Transverse colon (tissue), 4 donors: Measurements from ENCODE around the gene CES2. TPM values are rescaled to one million over a fixed set of nuclear protein-coding genes. Genes with fewer than 3 reads are reported as not detected.

ENCODE experiments used
- DNase-seq: peaks from one replicate; pipeline ENCODE4 v3.0.0-alpha.2; 2019
- H3K27ac ChIP-seq, 4 donors: fragments of 200-600 bp; sonication (generic); 2 replicates each; pipeline ENCODE4 v1.5.1; 2016 to 2018; ENCODE audit warnings: inconsistent platforms in 4 of 4
- H3K27me3 ChIP-seq: fragments of 200-600 bp; sonication (generic); 2 replicates; pipeline ENCODE4 v1.5.1; 2017; ENCODE audit warnings: inconsistent platforms
- H3K36me3 ChIP-seq, 4 donors: fragments of 200-600 bp; sonication (generic); 2 replicates each; pipeline ENCODE4 v1.5.1; 2017 to 2019; ENCODE audit warnings: inconsistent platforms in 4 of 4
- H3K4me1 ChIP-seq, 4 donors: fragments of 200-600 bp; sonication (generic); 2 replicates each; pipeline ENCODE4 v1.5.1; 2017 to 2020; ENCODE audit warnings: inconsistent platforms in 4 of 4
- H3K4me3 ChIP-seq, 4 donors: fragments of 200-600 bp; sonication (generic); 1 replicate in 1 of 4; 2 replicates in 3 of 4; pipeline versions ENCODE4 v1.5.1 to v1.6.1; 2017 to 2019; ENCODE audit warnings: inconsistent platforms in 4 of 4
- H3K9me3 ChIP-seq, 2 donors: fragments of 200-600 bp; sonication (generic); 2 replicates each; pipeline ENCODE4 v1.5.1; 2017 to 2019; ENCODE audit warnings: inconsistent platforms in 2 of 2
- CTCF ChIP-seq, 5 experiments: fragments of 200-600 bp in 3 of 5; fragments of 450-650 bp in 2 of 5; sonication (generic) in 3 of 5; IDR thresholded peaks; 1 replicate in 2 of 5; 2 replicates in 3 of 5; pipeline ENCODE4 v1.5.1; 2016 to 2017; ENCODE audit warnings: antibody characterized with exemption in 5 of 5, inconsistent platforms in 3 of 5, mild to moderate bottlenecking in 2 of 5, moderate library complexity in 1 of 5
- EP300 ChIP-seq: sonication (generic); formaldehyde crosslinking; IDR thresholded peaks from one replicate; pipeline ENCODE4 v1.6.1; 2017; ENCODE audit warnings: antibody characterized with exemption, low read depth
- POLR2A ChIP-seq: fragments of 450-650 bp; IDR thresholded peaks from one replicate; pipeline ENCODE4 v1.6.1; 2016; ENCODE audit warnings: antibody characterized with exemption, mild to moderate bottlenecking, moderate library complexity
- POLR2AphosphoS5 ChIP-seq, 3 donors: sonication (generic); formaldehyde crosslinking; IDR thresholded peaks; one replicate each; pipeline ENCODE4 v1.6.1; 2016; ENCODE audit warnings: antibody characterized with exemption in 3 of 3
- WGBS, 2 donors: methylation state at CpG; one replicate each; pipeline ENCODE4 v1.1.5; 2018; ENCODE audit warnings: low coverage in 1 of 2; 5-methylcytosine and 5-hydroxymethylcytosine counted together
- in situ Hi-C, 4 donors: fragments of 200-750 bp; cut with MboI; loops; one replicate each; pipeline versions ENCODE4 v1.15.0 to v1.15.1; 2017; ENCODE audit warnings: low sequenced_read_pairs in 3 of 4, low pct_ligation_motif_present in 1 of 4, low pct_unique_long_range_greater_than_20kb in 1 of 4
- intact Hi-C: fragments of 100-400 bp; cut with DNase I; formaldehyde crosslinking; loops from one replicate; pipeline ENCODE4 v1.15.1; 2023; ENCODE audit warnings: low total_unique reads
- total RNA-seq, 4 donors: library from RNA; depleted of rRNA; stranded (reverse); fragments of >200 nt; gene quantifications; one replicate each; pipeline ENCODE4 v1.1.0, GENCODE V29; 2016

Gene CES2
- total RNA-seq, 4 donors from 2014 or later, result 462 to 1,338 (median 921) TPM

- in situ Hi-C loops (no loop called here), intact Hi-C loops (no loop called here)
- Histone ChIP-seq H3K36me3 (no peaks in the 10 kb centered on the region), H3K4me1 (peaks cover 39 to 74% (median 51%) of the 10 kb centered on the region in 4 donors), H3K4me3 (no peak overlapping the region), H3K27me3 (no peaks in the 10 kb centered on the region), H3K9me3 (no peaks in the 10 kb centered on the region), H3K27ac (peak overlapping the region; percentile 75 to 83 (median 82))
- TF ChIP-seq EP300, result no peak
- no peak for TF ChIP-seq CTCF (IDR thresholded peaks at IDR 0.05)
- TF ChIP-seq POLR2AphosphoS5 (IDR thresholded peaks at IDR 0.05), result no peak
- TF ChIP-seq POLR2A, result no peak
- no peak for DNase-seq
- WGBS, 2 donors, result 71% methylated on average over 14 of the region's 14 CpGs; no CpG with 5 or more reads in 1 of the 2 donors
These were observed 32.4 kb upstream of the CES2 start for GRCh38 chr16:66902648-66903543.

GRCh38 chr16:66903544-66904427, 31.5 kb upstream of the CES2 start:
- 75% methylated on average over 11 of the region's 11 CpGs; no CpG with 5 or more reads in 1 of the 2 donors for WGBS, 2 donors
- H3K9me3 ChIP-seq, result no peaks in the 10 kb centered on the region
- H3K4me3 ChIP-seq, result no peak overlapping the region
- no peak for DNase-seq
- no peak for TF ChIP-seq POLR2AphosphoS5 (IDR thresholded peaks at IDR 0.05)
- TF ChIP-seq EP300, result no peak
- no peak for TF ChIP-seq CTCF (IDR thresholded peaks at IDR 0.05)
- no peak for TF ChIP-seq POLR2A
- in situ Hi-C loops, result no loop called here
- no peaks in the 10 kb centered on the region for H3K27me3 ChIP-seq
- intact Hi-C loops, result no loop called here
- H3K36me3 ChIP-seq, result no peaks in the 10 kb centered on the region
- peak overlapping the region; percentile 73 to 83 (median 79) for H3K27ac ChIP-seq
- H3K4me1 ChIP-seq, result peaks cover 39 to 66% (median 47%) of the 10 kb centered on the region in 4 donors

GRCh38 chr16:66904428-66904845, 30.9 kb upstream of the CES2 start:
- in situ Hi-C loops, result no loop called here
- no peak for DNase-seq

More at GRCh38 chr16:66904428-66904845, 30.9 kb upstream of the CES2 start:
- H3K4me1 ChIP-seq, result peaks cover 37 to 61% (median 43%) of the 10 kb centered on the region in 4 donors
- no peaks in the 10 kb centered on the region for H3K9me3 ChIP-seq
- H3K27ac ChIP-seq, result peak overlapping the region; percentile 73 to 83 (median 79)
- WGBS, 2 donors, result 88% methylated on average over 13 of the region's 13 CpGs; no CpG with 5 or more reads in 1 of the 2 donors
- H3K36me3 ChIP-seq, result no peaks in the 10 kb centered on the region
- intact Hi-C loops, result no loop called here
- no peak overlapping the region for H3K4me3 ChIP-seq
- no peaks in the 10 kb centered on the region for H3K27me3 ChIP-seq
- TF ChIP-seq EP300 (no peak), POLR2AphosphoS5 (IDR thresholded peaks at IDR 0.05) (no peak), POLR2A (no peak), CTCF (IDR thresholded peaks at IDR 0.05) (no peak)
